ENCODE data around the gene SNRPE. TPM values are rescaled to one million over a fixed set of nuclear protein-coding genes. Genes with fewer than 3 reads are reported as not detected.

Gene SNRPE
- total and polyA plus RNA-seq, 9 of the 15 experiments (the other 6 are each of a cell fraction or from before 2014, with no cell fraction given), result 216 to 1,893 (median 487) TPM

GRCh38 chr1:203861379-203862184 is at the start of gene SNRPE (continued):
- TF ChIP-seq NBN (IDR thresholded peaks at IDR 0.05; ENCODE audit: low read depth) (peak; percentile 76; the same call in 1 of the 2 replicates), ZNF584 (CRISPR knock-in tag; IDR thresholded peaks at IDR 0.05; ENCODE audit: low read depth) (no peak), ETS1 (conservative IDR thresholded peaks at IDR 0.05; ENCODE audit: control insufficient read depth, low read depth, low read length) (0 out of 2 replicates have a peak, but pooled peaks have one; percentile 14), E2F8 (IDR thresholded peaks at IDR 0.05; ENCODE audit: low read depth, partially characterized antibody) (peak; percentile 99), TGIF2 (CRISPR knock-in tag; IDR thresholded peaks at IDR 0.05) (no peak), HLTF (IDR thresholded peaks at IDR 0.05) (peak; percentile 8; the same call in 1 of the 2 replicates), ETS2 (tag; IDR thresholded peaks at IDR 0.05; ENCODE audit: borderline replicate concordance, poor library complexity, severe bottlenecking) (no peak), ZNF277 (CRISPR knock-in tag; IDR thresholded peaks at IDR 0.05; ENCODE audit: borderline replicate concordance) (no peak), E2F1 (CRISPR knock-in tag; IDR thresholded peaks at IDR 0.05) (peak; percentile 87), CBFB (CRISPR knock-in tag; IDR thresholded peaks at IDR 0.05) (peak; percentile 59; the same call in 1 of the 2 replicates), GABPB1 (CRISPR knock-in tag; IDR thresholded peaks at IDR 0.05) (peak; percentile 99), CHD1 (IDR thresholded peaks at IDR 0.05; ENCODE audit: low read length) (peak; percentile 73), CBX5 (IDR thresholded peaks at IDR 0.05; ENCODE audit: borderline replicate concordance, low read depth) (peak; percentile 71; the same call in 1 of the 2 replicates), MEF2D (tag; conservative IDR thresholded peaks at IDR 0.05; ENCODE audit: low read depth) (peak; percentile 50; the same call in 1 of the 2 replicates), SIN3A (IDR thresholded peaks at IDR 0.05; ENCODE audit: borderline replicate concordance in 2 of 2, control insufficient read depth in 1 of 2, low read depth in 2 of 2, low read length in 2 of 2) (peak; percentile 91 to 96; a peak in 3 of 4 replicates), MTA3 (IDR thresholded peaks at IDR 0.05; ENCODE audit: borderline replicate concordance) (peak; percentile 96), ZNF217 (CRISPR knock-in tag; IDR thresholded peaks at IDR 0.05) (no peak), POLR2AphosphoS2 (IDR thresholded peaks at IDR 0.05; ENCODE audit: low read length) (no peak), RBM15 (IDR thresholded peaks at IDR 0.05; ENCODE audit: insufficient read depth, low read length) (no peak), RBM39 (optimal IDR thresholded peaks at IDR 0.05; ENCODE audit: low read depth, low read length) (no peak), ZNF76 (CRISPR knock-in tag; IDR thresholded peaks at IDR 0.05; ENCODE audit: borderline replicate concordance) (peak; percentile 59; the same call in 1 of the 2 replicates)

Data from K562 (cell line).